OCI-LY7 (cell line): ENCODE data around the gene WDR5. TPM values are rescaled to one million over a fixed set of nuclear protein-coding genes. Genes with fewer than 3 reads are reported as not detected.

Experiments
- BruUV-seq: library from RNA; stranded (reverse); fragments of 400-500 nt; replicated peaks from 2 replicates; lab custom pipeline; 2021; lab: Mats Ljungman, UMichigan
- CTCF ChIA-PET: fragments of 300-600 bp; sonication (Branson Sonifier 250); formaldehyde crosslinking; loops from one replicate; lab custom pipeline; 2022; ENCODE audit warnings: antibody characterized with exemption; ENCODE audit not compliant: unreplicated experiment; lab: Charles Lee
- POLR2A ChIA-PET: fragments of 300-600 bp; sonication (Branson Sonifier 250); formaldehyde crosslinking; loops from one replicate; lab custom pipeline; 2022; ENCODE audit warnings: antibody characterized with exemption; lab: Charles Lee
- DNase-seq: peaks from one replicate; pipeline ENCODE4 v3.0.0-alpha.2; 2015; ENCODE audit warnings: low spot score
- H2AFZ ChIP-seq: fragments of 200-600 bp; sonication (generic), shearing (Covaris generic); 2 replicates; pipeline ENCODE4 v1.6.1; 2014; ENCODE audit warnings: mild to moderate bottlenecking, antibody characterized with exemption, low read length, moderate library complexity
- H3K27ac ChIP-seq: fragments of 200-600 bp; sonication (generic); 2 replicates; pipeline ENCODE4 v1.5.1; 2014; ENCODE audit warnings: mixed run types, low read depth, mild to moderate bottlenecking, moderate library complexity, low read length, inconsistent platforms; ENCODE audit not compliant: poor library complexity, severe bottlenecking
- H3K36me3 ChIP-seq: fragments of 200-600 bp; sonication (generic); 2 replicates; pipeline ENCODE4 v1.6.1; 2014; ENCODE audit warnings: mild to moderate bottlenecking, antibody characterized with exemption, low read length, moderate library complexity, mixed read lengths; ENCODE audit not compliant: insufficient read depth
- H3K4me1 ChIP-seq: fragments of 200-600 bp; sonication (generic); 2 replicates; pipeline ENCODE4 v1.5.1; 2014; ENCODE audit warnings: mild to moderate bottlenecking, low read length; ENCODE audit not compliant: insufficient read depth, poor library complexity, severe bottlenecking
- H3K4me2 ChIP-seq: fragments of 200-600 bp; sonication (generic); 2 replicates; pipeline ENCODE4 v1.6.1; 2014; ENCODE audit warnings: mild to moderate bottlenecking, low read length
- H3K4me3 ChIP-seq: fragments of 200-600 bp; sonication (generic); 2 replicates; pipeline ENCODE4 v1.5.1; 2014; ENCODE audit warnings: mild to moderate bottlenecking, low read depth, low read length; ENCODE audit not compliant: poor library complexity, severe bottlenecking
- H3K79me2 ChIP-seq: fragments of 200-600 bp; sonication (generic); 2 replicates; pipeline ENCODE4 v1.6.1; 2016; ENCODE audit warnings: low read depth, mild to moderate bottlenecking, low read length, moderate library complexity, mixed read lengths; ENCODE audit not compliant: insufficient read depth
- H3K9me2 ChIP-seq: fragments of 200-600 bp; sonication (generic); 2 replicates; pipeline ENCODE4 v1.6.1; 2016; ENCODE audit warnings: mild to moderate bottlenecking, low read length, mixed read lengths; ENCODE audit not compliant: insufficient read depth
- H3K9me3 ChIP-seq: fragments of 200-600 bp; sonication (generic); 2 replicates; pipeline ENCODE4 v1.6.1; 2014; ENCODE audit warnings: mild to moderate bottlenecking, mixed run types, low read length, mixed read lengths
- H4K20me1 ChIP-seq: fragments of 200-600 bp; sonication (generic); 2 replicates; pipeline ENCODE4 v1.6.1; 2014; ENCODE audit warnings: mild to moderate bottlenecking, antibody characterized with exemption, low read length, moderate library complexity, mixed read lengths; ENCODE audit not compliant: insufficient read depth
- EZH2phosphoT487 ChIP-seq: fragments of 200-600 bp; sonication (generic); IDR thresholded peaks from 2 replicates; pipeline ENCODE4 v1.6.1; 2018; ENCODE audit warnings: low read depth, borderline replicate concordance, mild to moderate bottlenecking, mixed run types, antibody characterized with exemption, low read length, moderate library complexity, mixed read lengths
- intact Hi-C: fragments of 100-400 bp; cut with micrococcal nuclease; formaldehyde crosslinking; loops from one replicate; pipeline ENCODE4 v1.10.0; 2022; ENCODE audit not compliant: unreplicated experiment
- total RNA-seq, 2 experiments: library from RNA; depleted of rRNA in 1 of 2; stranded (reverse); fragments of >200 nt in 1 of 2; shearing (Covaris generic) in 1 of 2; gene quantifications; 2 replicates each; pipeline ENCODE4 v1.2.3, GENCODE V29; 2014 to 2022
- TF ChIP-seq, protein P1 (sequence below): fragments of 200-600 bp; sonication (generic); conservative IDR thresholded peaks from 2 replicates; pipeline ENCODE4 v1.5.1; 2014; ENCODE audit warnings: mild to moderate bottlenecking, antibody characterized with exemption, low read length, moderate library complexity, mixed read lengths

The WDR5 gene
- total RNA-seq, 2 experiments from 2014 or later = 32.5 to 44.6 TPM

- TF ChIP-seq, protein P1, sequence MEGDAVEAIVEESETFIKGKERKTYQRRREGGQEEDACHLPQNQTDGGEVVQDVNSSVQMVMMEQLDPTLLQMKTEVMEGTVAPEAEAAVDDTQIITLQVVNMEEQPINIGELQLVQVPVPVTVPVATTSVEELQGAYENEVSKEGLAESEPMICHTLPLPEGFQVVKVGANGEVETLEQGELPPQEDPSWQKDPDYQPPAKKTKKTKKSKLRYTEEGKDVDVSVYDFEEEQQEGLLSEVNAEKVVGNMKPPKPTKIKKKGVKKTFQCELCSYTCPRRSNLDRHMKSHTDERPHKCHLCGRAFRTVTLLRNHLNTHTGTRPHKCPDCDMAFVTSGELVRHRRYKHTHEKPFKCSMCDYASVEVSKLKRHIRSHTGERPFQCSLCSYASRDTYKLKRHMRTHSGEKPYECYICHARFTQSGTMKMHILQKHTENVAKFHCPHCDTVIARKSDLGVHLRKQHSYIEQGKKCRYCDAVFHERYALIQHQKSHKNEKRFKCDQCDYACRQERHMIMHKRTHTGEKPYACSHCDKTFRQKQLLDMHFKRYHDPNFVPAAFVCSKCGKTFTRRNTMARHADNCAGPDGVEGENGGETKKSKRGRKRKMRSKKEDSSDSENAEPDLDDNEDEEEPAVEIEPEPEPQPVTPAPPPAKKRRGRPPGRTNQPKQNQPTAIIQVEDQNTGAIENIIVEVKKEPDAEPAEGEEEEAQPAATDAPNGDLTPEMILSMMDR = no peak
- TF ChIP-seq EZH2phosphoT487 = no peak
- Histone ChIP-seq H3K4me3 (no peak overlapping the region), H3K9me3 (no peaks in the 10 kb centered on the region), H3K27ac (no peak overlapping the region), H3K4me1 (no peaks in the 10 kb centered on the region), H3K9me2 (no peaks in the 10 kb centered on the region), H3K79me2 (no peaks in the 10 kb centered on the region), H2AFZ (no peak overlapping the region), H3K4me2 (no peak overlapping the region), H4K20me1 (no peaks in the 10 kb centered on the region), H3K36me3 (no peaks in the 10 kb centered on the region)
- no peak for DNase-seq
- CTCF ChIA-PET = no interaction called here
- POLR2A ChIA-PET = no interaction called here
- no TSS peak for BruUV-seq
- intact Hi-C loops = no loop called here
These were observed 67.3 kb downstream of the WDR5 start for GRCh38 chr9:134203224-134203623.

GRCh38 chr9:134204041-134204440, 68.2 kb downstream of the WDR5 start:
- Histone ChIP-seq H3K4me1 (no peaks in the 10 kb centered on the region), H3K36me3 (no peaks in the 10 kb centered on the region), H3K4me2 (no peak overlapping the region), H3K9me2 (no peaks in the 10 kb centered on the region), H3K79me2 (no peaks in the 10 kb centered on the region), H2AFZ (no peak overlapping the region), H3K9me3 (no peaks in the 10 kb centered on the region), H3K4me3 (no peak overlapping the region), H4K20me1 (no peaks in the 10 kb centered on the region), H3K27ac (no peak overlapping the region)
- DNase-seq = no peak
- intact Hi-C loops = no loop called here
- ChIA-PET POLR2A (no interaction called here), CTCF (no interaction called here)
- TF ChIP-seq EZH2phosphoT487 = no peak
- TF ChIP-seq, protein P1 = no peak
- BruUV-seq = no TSS peak

- Histone ChIP-seq H3K9me2 (no peaks in the 10 kb centered on the region), H2AFZ (no peak overlapping the region), H4K20me1 (no peaks in the 10 kb centered on the region), H3K79me2 (no peaks in the 10 kb centered on the region), H3K36me3 (no peaks in the 10 kb centered on the region), H3K4me2 (no peak overlapping the region), H3K4me3 (no peak overlapping the region), H3K9me3 (no peaks in the 10 kb centered on the region), H3K27ac (no peak overlapping the region), H3K4me1 (no peaks in the 10 kb centered on the region)
- TF ChIP-seq EZH2phosphoT487 = no peak
- TF ChIP-seq, protein P1 = no peak
- ChIA-PET POLR2A (no interaction called here), CTCF (no interaction called here)
- intact Hi-C loops = no loop called here
- no peak for DNase-seq
- BruUV-seq = no TSS peak
These were observed 69.2 kb downstream of the WDR5 start for GRCh38 chr9:134204991-134205578.
